Fibroblast of mammary gland (primary cell): ENCODE results near the gene CDC14A.

Source experiments
- DNase-seq: peaks from one replicate; pipeline ENCODE4 v3.0.0-alpha.2; 2010; ENCODE audit warnings: low read depth
- H3K4me3 ChIP-seq: 2 replicates; pipeline ENCODE4 v1.5.1; 2011; ENCODE audit warnings: low read depth, mild to moderate bottlenecking, low read length, moderate library complexity; ENCODE audit not compliant: control insufficient read depth
- TF ChIP-seq, protein P1 (sequence below): conservative IDR thresholded peaks from 2 replicates; pipeline ENCODE4 v1.5.1; 2011; ENCODE audit warnings: low read depth, low read length, inconsistent platforms; ENCODE audit not compliant: control insufficient read depth, insufficient read depth

Gene CDC14A

DNA sequence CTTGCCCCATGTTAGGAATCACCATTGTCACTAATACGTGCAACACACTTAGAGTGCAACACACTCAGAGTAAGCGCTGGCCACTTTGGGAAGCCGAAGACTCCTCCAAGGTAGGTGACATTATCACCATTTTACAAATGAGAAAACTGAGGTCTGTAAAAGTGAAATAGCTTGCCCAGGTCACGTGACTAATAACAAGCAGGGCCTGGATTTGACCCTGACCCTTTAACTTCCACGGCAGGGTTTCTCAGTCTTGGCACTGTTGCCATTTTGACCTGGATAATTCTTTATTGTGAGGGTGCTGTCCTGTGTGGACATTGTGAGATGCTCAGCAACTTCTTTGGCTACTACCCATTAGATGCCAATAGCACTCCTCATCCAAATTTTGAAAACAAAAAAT, 177.8 kb downstream of the CDC14A start:
- TF ChIP-seq, protein P1, sequence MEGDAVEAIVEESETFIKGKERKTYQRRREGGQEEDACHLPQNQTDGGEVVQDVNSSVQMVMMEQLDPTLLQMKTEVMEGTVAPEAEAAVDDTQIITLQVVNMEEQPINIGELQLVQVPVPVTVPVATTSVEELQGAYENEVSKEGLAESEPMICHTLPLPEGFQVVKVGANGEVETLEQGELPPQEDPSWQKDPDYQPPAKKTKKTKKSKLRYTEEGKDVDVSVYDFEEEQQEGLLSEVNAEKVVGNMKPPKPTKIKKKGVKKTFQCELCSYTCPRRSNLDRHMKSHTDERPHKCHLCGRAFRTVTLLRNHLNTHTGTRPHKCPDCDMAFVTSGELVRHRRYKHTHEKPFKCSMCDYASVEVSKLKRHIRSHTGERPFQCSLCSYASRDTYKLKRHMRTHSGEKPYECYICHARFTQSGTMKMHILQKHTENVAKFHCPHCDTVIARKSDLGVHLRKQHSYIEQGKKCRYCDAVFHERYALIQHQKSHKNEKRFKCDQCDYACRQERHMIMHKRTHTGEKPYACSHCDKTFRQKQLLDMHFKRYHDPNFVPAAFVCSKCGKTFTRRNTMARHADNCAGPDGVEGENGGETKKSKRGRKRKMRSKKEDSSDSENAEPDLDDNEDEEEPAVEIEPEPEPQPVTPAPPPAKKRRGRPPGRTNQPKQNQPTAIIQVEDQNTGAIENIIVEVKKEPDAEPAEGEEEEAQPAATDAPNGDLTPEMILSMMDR, result no peak

DNA sequence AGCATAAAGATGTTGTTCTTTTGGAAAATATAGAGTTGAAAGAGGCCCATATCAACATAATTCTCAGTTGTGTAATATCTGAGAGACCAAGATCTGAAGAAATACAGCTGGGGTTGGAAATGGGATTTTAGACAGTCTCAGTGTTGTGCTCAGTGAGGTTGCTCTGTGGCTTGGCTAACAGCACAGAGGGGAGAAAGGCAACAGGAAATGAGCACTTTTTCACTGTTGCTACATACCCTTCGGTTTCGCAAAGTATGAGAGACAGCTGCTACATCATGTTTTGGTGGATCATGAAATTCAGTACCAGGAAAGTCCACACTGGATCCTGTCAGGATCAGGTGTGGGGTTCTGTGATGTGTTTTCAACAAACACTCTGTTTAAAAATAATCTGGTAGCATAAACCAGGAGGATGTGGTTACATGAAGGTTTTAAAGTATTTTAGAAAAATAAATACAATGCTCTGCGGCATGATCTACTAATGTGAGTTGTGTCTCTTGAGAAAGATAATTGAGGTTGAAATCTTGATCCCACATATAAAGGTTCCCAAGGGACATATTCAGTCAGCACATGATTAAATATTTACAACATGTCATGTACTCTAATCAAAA, 178.7 kb downstream of the CDC14A start:
- no peak overlapping the region for H3K4me3 ChIP-seq
- peak; percentile 84 for DNase-seq
- TF ChIP-seq, protein P1, result no peak

More for the DNA sequence above, 177.8 kb downstream of the CDC14A start:
- no peak overlapping the region for H3K4me3 ChIP-seq
- DNase-seq, result no peak

DNA sequence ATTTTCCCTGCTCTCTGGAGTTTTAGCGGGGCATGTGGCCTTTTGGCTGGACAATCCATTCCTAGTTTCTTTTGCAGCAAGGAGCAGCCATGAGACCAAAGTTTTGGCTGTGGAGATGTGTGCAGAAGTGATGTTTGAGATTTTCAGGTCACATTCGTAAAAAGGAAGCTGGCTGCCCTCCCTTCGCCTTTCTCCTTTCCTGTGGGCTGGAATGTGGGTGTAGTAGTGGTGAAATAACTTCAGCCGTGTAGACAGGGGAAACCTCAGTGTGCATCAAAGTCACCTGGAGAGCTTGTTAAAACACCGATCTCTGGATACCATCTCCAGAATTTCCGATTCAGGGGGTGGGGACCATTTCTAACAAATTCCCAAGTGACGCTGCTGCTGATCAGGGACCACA, 180.3 kb downstream of the CDC14A start:
- H3K4me3 ChIP-seq, result no peak overlapping the region
- DNase-seq, result no peak
- TF ChIP-seq, protein P1, result no peak

DNA sequence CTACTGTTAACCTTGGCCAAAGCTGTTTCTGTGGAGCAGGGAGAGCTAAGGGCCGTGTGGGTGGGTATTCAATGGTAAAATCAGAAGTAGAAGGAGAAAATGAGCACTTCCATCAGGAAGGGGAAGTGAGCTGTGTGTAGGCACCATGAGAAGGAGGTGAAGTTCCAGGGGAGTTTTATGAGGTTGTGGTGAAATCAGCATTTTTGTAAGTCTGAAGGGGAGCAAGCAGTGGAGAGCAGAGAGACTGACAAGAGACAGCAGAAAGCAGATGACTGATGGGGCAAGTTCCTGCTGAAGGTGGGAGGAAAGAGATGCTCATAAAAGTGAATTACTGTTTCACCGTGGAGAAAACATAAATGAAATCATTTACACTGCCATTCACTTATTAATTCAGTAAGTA, 183.0 kb downstream of the CDC14A start:
- no peak overlapping the region for H3K4me3 ChIP-seq
- TF ChIP-seq, protein P1, result no peak
- DNase-seq, result no peak

DNA sequence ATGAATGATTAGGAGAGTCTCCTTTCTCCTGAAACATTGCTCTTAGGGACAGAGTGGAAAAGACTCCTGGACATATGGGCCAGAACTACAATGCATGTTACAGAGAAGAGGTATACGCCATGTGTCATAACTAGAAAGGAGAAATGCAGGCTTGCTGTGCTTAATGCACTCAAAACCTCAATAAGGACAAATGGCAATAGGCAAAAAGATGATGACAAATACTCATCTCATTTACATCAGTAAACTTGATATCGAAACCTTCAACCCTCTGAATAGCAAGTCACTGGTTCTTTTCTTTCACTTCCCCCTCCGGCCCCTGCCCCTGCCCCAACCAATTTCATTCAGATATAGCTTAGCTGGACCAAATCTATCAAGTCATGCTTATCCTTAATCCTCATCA, 183.7 kb downstream of the CDC14A start:
- TF ChIP-seq, protein P1, result no peak
- no peak overlapping the region for H3K4me3 ChIP-seq
- DNase-seq, result no peak

DNA sequence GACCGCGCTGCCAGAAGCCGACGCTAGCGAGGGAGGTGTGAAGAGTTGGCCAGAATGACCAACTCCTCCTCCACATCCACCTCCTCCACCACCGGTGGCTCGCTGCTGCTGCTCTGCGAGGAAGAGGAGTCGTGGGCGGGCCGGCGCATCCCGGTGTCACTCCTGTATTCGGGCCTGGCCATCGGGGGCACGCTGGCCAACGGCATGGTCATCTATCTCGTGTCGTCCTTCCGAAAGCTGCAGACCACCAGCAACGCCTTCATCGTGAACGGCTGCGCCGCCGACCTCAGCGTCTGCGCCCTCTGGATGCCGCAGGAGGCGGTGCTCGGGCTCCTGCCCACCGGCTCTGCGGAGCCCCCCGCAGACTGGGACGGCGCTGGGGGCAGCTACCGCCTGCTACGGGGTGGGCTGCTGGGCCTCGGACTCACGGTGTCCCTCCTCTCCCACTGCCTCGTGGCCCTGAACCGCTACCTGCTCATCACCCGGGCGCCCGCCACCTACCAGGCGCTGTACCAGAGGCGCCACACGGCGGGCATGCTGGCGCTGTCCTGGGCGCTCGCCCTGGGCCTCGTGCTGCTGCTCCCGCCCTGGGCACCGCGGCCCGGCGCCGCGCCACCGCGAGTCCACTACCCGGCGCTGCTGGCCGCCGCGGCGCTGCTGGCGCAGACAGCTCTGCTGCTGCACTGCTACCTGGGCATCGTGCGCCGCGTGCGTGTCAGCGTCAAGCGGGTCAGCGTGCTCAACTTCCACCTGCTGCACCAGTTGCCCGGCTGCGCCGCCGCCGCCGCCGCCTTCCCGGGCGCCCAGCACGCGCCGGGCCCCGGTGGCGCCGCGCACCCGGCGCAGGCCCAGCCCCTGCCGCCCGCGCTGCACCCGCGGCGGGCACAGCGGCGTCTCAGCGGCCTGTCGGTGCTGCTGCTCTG, 186.9 kb downstream of the CDC14A start:
- H3K4me3 ChIP-seq, result peak overlapping the region; percentile 28
- TF ChIP-seq, protein P1, result no peak
- DNase-seq, result no peak
